HTERT RPE-1 (cell line): Measurements from ENCODE around the gene FAM219A.
"Not testable (repeated sequence)": the region's sequence is repeated elsewhere in the genome, so short reads cannot be mapped to it uniquely, and the experiment has no call there.

ENCODE experiments used
- in situ Hi-C: fragments of 300-500 bp; cut with MboI; formaldehyde crosslinking; loops from 4 replicates; pipeline ENCODE4 v1.14.3; 2020; ENCODE audit warnings: low sequenced_read_pairs

FAM219A gene

GRCh38 chr9:34446951-34447350 is 11.4 kb downstream of the FAM219A start:
- in situ Hi-C loops, result no loop called here

- in situ Hi-C loops, result no loop called here
Measured at GRCh38 chr9:34446468-34446891, 11.9 kb downstream of the FAM219A start.

GRCh38 chr9:34443976-34444375 is 14.4 kb downstream of the FAM219A start:
- in situ Hi-C loops, result no loop called here

- in situ Hi-C loops, result no loop called here
Measured at GRCh38 chr9:34443533-34443932, 14.8 kb downstream of the FAM219A start.

- in situ Hi-C loops, result no loop called here
Measured at GRCh38 chr9:34442770-34443169, 15.6 kb downstream of the FAM219A start.

- in situ Hi-C loops, result no loop called here
Measured at GRCh38 chr9:34440017-34440416, 18.4 kb downstream of the FAM219A start.

GRCh38 chr9:34438465-34438864 is 19.9 kb downstream of the FAM219A start:
- in situ Hi-C loops, result not testable (repeated sequence)

- in situ Hi-C loops, result not testable (repeated sequence)
Measured at GRCh38 chr9:34437926-34438307, 20.5 kb downstream of the FAM219A start.

- in situ Hi-C loops, result no loop called here
Measured at GRCh38 chr9:34437006-34437925, 21.1 kb downstream of the FAM219A start.

GRCh38 chr9:34431667-34432066 is 26.7 kb downstream of the FAM219A start:
- in situ Hi-C loops, result no loop called here

- in situ Hi-C loops, result no loop called here
Measured at GRCh38 chr9:34430843-34431437, 27.4 kb downstream of the FAM219A start.

- in situ Hi-C loops, result no loop called here
Measured at GRCh38 chr9:34428325-34428958, 29.9 kb downstream of the FAM219A start.

GRCh38 chr9:34426347-34427074 is 31.9 kb downstream of the FAM219A start:
- in situ Hi-C loops, result no loop called here

- in situ Hi-C loops, result no loop called here
Measured at GRCh38 chr9:34419716-34420504, 38.5 kb downstream of the FAM219A start.

- in situ Hi-C loops, result no loop called here
Measured at GRCh38 chr9:34417734-34418133, 40.6 kb downstream of the FAM219A start.

- in situ Hi-C loops, result no loop called here
Measured at GRCh38 chr9:34413231-34413852, 45.0 kb downstream of the FAM219A start.

GRCh38 chr9:34412336-34412735 is 46.0 kb downstream of the FAM219A start:
- in situ Hi-C loops, result no loop called here

GRCh38 chr9:34409154-34409553 is 49.2 kb downstream of the FAM219A start:
- in situ Hi-C loops, result no loop called here

- in situ Hi-C loops, result no loop called here
Measured at GRCh38 chr9:34408173-34408572, 50.2 kb downstream of the FAM219A start.

GRCh38 chr9:34406219-34406618 is 52.2 kb downstream of the FAM219A start:
- in situ Hi-C loops, result no loop called here
